NCI-H2029 (cell line): ENCODE results near the gene PLBD2.
A peak's percentile ranks its signal among the peaks of the same experiment; 100 is the strongest.

Experiments
- DNase-seq: peaks from one replicate; lab custom pipeline; 2025; lab: John Stamatoyannopoulos, UW

The PLBD2 gene

GRCh38 chr12:113416091-113416754 is 57.8 kb downstream of the PLBD2 start:
- no peak for DNase-seq

- no peak for DNase-seq
These were observed 60.0 kb downstream of the PLBD2 start for GRCh38 chr12:113418213-113418879.

- DNase-seq: no peak
These were observed 62.7 kb downstream of the PLBD2 start for GRCh38 chr12:113420996-113421595.

GRCh38 chr12:113422030-113422885 is 63.9 kb downstream of the PLBD2 start, which contains the start of gene SDSL:
SDSL (plus strand) TSS chr12:113422380; CDS start chr12:113427983, 5,603 bp downstream.
- peak; percentile 88 for DNase-seq

GRCh38 chr12:113422886-113423669 is 64.7 kb downstream of the PLBD2 start:
- no peak for DNase-seq

- DNase-seq: no peak
These were observed 66.1 kb downstream of the PLBD2 start for GRCh38 chr12:113424456-113424855.

GRCh38 chr12:113424915-113425823 is 66.8 kb downstream of the PLBD2 start:
- DNase-seq: peak; percentile 25

GRCh38 chr12:113425960-113426453 is 67.6 kb downstream of the PLBD2 start:
- no peak for DNase-seq

GRCh38 chr12:113427882-113428281 is 69.5 kb downstream of the PLBD2 start:
- DNase-seq: no peak

- DNase-seq: no peak
These were observed 70.1 kb downstream of the PLBD2 start for GRCh38 chr12:113428482-113428881.

- no peak for DNase-seq
These were observed 74.6 kb downstream of the PLBD2 start for GRCh38 chr12:113432986-113433385.

- no peak for DNase-seq
These were observed 77.0 kb downstream of the PLBD2 start for GRCh38 chr12:113435367-113435766.

GRCh38 chr12:113436586-113436985 is 78.2 kb downstream of the PLBD2 start:
- no peak for DNase-seq

- DNase-seq: no peak
These were observed 78.8 kb downstream of the PLBD2 start for GRCh38 chr12:113436993-113437728.

- DNase-seq: no peak
These were observed 79.3 kb downstream of the PLBD2 start for GRCh38 chr12:113437729-113438100.

- DNase-seq: no peak
These were observed 80.3 kb downstream of the PLBD2 start for GRCh38 chr12:113438523-113439300.

- DNase-seq: no peak
These were observed 80.9 kb downstream of the PLBD2 start for GRCh38 chr12:113439301-113439597.

- DNase-seq: peak; percentile 40
These were observed 81.2 kb downstream of the PLBD2 start for GRCh38 chr12:113439606-113440030.

GRCh38 chr12:113440336-113440735 is 81.9 kb downstream of the PLBD2 start:
- DNase-seq: no peak
